ENCODE data around the gene LRPAP1. TPM values are rescaled to one million over a fixed set of nuclear protein-coding genes. Genes with fewer than 3 reads are reported as not detected.

LRPAP1 gene
- total RNA-seq, 1 donor from 2014 or later, result 121 TPM

DNA sequence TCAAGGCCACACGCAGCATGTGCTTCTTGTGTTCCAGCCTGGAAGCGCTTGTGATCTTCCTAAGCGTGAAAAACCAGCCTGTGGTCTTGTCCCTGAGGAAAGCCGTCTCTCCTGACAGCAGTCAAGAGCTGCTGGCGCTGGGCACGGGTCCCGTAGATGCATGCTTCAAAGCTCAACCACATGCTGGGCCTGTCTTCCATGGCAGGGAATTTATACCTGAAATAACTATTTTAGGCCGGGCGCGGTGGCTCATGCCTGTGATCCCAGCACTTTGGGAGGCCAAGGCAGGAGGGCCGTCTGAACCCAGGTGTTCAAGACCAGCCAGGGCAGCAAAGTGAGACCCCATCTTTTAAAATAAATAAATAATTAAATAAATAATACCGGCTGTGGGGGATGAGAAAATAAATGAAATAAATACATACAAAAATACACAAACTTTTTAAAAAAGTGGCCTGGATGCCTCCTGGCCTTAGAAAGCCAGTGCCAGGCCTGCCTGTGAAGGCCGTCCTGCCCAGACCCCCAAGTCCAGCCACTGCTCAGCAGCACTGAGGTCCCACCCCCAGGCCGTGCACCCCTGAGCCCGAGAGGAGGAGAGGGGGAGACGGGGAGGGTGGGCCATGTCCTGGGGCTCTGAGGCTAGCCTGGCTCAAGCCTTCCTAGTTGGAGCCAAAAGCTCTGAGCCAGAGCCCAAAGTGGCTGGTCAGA lies 10.4 kb downstream of the LRPAP1 start:
- Mint-ChIP-seq H3K27me3 (ENCODE audit: low read depth) (no peaks in the 10 kb centered on the region), H3K36me3 (peaks cover 6% of the 10 kb centered on the region), H3K4me3 (no peak overlapping the region), H3K4me1 (no peaks in the 10 kb centered on the region), H3K27ac (no peak overlapping the region), H3K9me3 (no peaks in the 10 kb centered on the region)
- DNase-seq (ENCODE audit: low spot score in 2 of 2, unreplicated experiment in 2 of 2), result no peak
- TF ChIP-seq, protein P1, sequence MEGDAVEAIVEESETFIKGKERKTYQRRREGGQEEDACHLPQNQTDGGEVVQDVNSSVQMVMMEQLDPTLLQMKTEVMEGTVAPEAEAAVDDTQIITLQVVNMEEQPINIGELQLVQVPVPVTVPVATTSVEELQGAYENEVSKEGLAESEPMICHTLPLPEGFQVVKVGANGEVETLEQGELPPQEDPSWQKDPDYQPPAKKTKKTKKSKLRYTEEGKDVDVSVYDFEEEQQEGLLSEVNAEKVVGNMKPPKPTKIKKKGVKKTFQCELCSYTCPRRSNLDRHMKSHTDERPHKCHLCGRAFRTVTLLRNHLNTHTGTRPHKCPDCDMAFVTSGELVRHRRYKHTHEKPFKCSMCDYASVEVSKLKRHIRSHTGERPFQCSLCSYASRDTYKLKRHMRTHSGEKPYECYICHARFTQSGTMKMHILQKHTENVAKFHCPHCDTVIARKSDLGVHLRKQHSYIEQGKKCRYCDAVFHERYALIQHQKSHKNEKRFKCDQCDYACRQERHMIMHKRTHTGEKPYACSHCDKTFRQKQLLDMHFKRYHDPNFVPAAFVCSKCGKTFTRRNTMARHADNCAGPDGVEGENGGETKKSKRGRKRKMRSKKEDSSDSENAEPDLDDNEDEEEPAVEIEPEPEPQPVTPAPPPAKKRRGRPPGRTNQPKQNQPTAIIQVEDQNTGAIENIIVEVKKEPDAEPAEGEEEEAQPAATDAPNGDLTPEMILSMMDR (IDR thresholded peaks at IDR 0.05; ENCODE audit: unreplicated experiment), result no peak

DNA sequence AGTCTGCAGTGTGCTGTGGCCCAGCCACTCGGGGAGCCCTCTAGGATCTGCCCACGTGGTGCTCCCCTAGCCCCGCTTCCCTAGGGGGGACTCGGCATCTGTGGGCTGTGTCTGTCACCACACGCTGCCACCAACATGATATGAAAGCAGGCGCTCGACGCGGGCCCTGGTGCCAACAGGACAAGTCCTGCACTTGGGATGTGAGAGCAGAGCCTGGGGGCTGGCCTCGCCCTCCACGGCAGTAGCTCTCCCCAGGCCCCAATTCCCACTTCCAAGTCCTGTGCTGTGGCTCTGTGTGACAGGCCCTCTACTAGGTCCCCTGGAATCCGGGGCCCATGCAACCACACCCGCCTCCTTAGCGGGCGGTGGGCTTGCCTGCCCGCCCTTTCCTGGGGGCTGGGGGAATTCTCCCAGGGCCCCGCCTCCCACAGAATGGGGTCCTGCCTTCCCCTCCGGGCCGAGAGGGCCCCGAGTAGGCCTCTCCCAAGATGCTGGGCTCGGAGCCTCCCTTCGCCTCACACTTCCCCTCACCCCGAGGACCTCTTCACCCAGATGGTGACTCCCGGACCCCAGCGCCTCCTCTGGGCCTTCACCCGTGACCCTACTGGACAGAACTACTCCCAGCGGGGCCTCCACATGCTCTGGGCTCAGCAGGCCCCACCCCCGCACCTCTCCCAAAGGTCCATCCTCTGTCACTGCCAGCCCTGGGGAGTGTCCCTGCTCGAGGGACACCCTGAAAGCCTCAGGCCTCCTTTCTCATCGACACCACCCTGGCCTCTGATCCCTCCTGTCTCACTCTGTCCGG lies 11.2 kb downstream of the LRPAP1 start:
- Mint-ChIP-seq H3K27ac (no peak overlapping the region), H3K27me3 (ENCODE audit: low read depth) (no peaks in the 10 kb centered on the region), H3K9me3 (no peaks in the 10 kb centered on the region), H3K4me1 (no peaks in the 10 kb centered on the region), H3K4me3 (no peak overlapping the region), H3K36me3 (peaks cover 6% of the 10 kb centered on the region)
- DNase-seq (ENCODE audit: low spot score in 2 of 2, unreplicated experiment in 2 of 2), result no peak
- TF ChIP-seq, protein P1 (IDR thresholded peaks at IDR 0.05; ENCODE audit: unreplicated experiment), result no peak

DNA sequence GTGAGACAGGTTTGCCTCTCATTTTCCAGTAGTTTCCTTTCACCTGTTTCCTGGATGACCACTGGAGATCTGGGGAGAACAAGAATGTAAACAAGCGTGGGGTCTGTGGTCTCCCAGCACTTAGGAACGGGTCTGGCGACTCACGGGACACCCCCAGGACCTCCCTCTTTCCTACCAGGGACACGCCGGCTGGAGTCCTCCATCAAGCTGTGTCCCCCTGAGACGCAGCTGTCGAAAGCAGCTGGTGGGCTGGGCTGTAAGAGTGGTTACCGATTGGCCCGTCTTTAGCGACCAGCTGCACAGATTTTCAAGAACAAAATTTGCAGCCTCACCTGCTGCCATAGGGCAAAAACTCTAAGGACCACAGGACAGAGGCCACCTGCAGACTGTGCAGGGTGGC lies 11.9 kb downstream of the LRPAP1 start:
- Mint-ChIP-seq H3K4me1 (no peaks in the 10 kb centered on the region), H3K9me3 (no peaks in the 10 kb centered on the region), H3K27ac (no peak overlapping the region), H3K4me3 (no peak overlapping the region), H3K36me3 (peaks cover 6% of the 10 kb centered on the region), H3K27me3 (ENCODE audit: low read depth) (no peaks in the 10 kb centered on the region)
- TF ChIP-seq, protein P1 (IDR thresholded peaks at IDR 0.05; ENCODE audit: unreplicated experiment), result no peak
- no peak for DNase-seq (ENCODE audit: low spot score in 2 of 2, unreplicated experiment in 2 of 2)

DNA sequence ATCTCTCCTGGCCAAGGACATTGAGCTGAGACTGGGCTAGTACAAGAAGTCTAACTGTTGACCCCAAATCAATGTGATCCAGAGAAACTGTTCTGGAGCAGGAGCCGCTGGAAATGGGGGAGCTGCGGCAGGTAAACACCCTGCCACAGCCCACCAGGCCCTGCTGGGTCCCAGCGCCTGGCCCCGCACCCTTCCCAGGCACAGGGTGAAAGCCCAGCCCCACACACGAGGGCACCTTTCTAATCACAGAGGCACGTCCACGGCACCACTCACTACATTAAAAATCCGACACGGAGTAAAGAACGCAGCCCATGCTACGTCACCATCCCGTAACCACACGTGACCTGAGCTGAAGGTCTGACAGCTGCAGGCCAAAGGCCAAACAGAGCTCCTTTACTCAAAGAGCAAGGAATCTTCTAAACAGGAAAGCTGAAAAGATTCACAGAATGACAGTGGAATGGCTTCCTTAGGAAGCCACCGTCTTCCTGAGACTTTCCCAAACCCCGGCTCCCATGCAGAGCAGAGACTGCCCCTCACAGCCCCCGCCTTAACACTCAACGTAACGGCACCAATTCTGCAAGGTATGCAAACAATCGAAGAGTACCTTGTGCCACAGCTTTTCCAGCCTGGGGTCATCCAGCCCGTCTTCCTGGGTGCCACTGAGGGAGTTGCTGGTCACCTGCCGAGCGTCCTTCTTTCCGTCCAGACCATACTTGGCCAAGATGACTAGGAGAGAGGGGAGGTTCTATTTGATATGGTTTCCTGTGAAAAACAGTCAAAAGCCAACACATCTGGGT lies 12.6 kb downstream of the LRPAP1 start:
- TF ChIP-seq, protein P1 (IDR thresholded peaks at IDR 0.05; ENCODE audit: unreplicated experiment), result no peak
- peaks cover 8% of the 10 kb centered on the region for H3K36me3 Mint-ChIP-seq
- DNase-seq (ENCODE audit: low spot score in 2 of 2, unreplicated experiment in 2 of 2), result no peak

DNA sequence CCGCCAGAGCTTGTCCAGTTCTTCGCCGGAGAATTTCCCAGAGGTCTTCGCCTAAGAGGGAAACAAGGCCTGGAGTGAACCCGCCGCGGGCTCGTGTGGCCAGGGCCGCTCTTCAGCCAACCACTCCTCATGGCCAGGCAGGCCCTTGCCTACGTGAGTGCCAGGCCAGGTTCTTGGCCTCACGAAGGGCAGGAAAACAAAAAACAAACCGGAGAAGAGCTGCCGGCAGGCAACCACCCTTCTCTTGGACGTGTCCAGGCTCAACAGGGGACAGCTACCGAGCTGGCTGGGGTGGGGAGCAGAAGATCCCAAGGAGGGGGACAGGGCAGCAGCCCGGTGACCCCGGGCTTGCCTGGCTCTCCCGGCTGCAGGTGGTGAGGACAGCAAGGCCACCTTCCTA lies 13.3 kb downstream of the LRPAP1 start:
- no peaks in the 10 kb centered on the region for H3K9me3 Mint-ChIP-seq
- H3K36me3 Mint-ChIP-seq, result peaks cover 10% of the 10 kb centered on the region
- H3K27ac Mint-ChIP-seq, result no peak overlapping the region
- H3K4me3 Mint-ChIP-seq, result no peak overlapping the region
- DNase-seq (ENCODE audit: low spot score in 2 of 2, unreplicated experiment in 2 of 2), result no peak
- H3K27me3 Mint-ChIP-seq (ENCODE audit: low read depth), result no peaks in the 10 kb centered on the region
- H3K4me1 Mint-ChIP-seq, result no peaks in the 10 kb centered on the region
- TF ChIP-seq, protein P1 (IDR thresholded peaks at IDR 0.05; ENCODE audit: unreplicated experiment), result no peak

More for the DNA sequence above, 12.6 kb downstream of the LRPAP1 start:
- Mint-ChIP-seq H3K27me3 (ENCODE audit: low read depth) (no peaks in the 10 kb centered on the region), H3K4me3 (no peak overlapping the region), H3K27ac (no peak overlapping the region), H3K4me1 (no peaks in the 10 kb centered on the region), H3K9me3 (no peaks in the 10 kb centered on the region)

All from mesothelial cell of epicardium (in vitro differentiated cells).